ENCODE data around the gene LEPR.

DNA sequence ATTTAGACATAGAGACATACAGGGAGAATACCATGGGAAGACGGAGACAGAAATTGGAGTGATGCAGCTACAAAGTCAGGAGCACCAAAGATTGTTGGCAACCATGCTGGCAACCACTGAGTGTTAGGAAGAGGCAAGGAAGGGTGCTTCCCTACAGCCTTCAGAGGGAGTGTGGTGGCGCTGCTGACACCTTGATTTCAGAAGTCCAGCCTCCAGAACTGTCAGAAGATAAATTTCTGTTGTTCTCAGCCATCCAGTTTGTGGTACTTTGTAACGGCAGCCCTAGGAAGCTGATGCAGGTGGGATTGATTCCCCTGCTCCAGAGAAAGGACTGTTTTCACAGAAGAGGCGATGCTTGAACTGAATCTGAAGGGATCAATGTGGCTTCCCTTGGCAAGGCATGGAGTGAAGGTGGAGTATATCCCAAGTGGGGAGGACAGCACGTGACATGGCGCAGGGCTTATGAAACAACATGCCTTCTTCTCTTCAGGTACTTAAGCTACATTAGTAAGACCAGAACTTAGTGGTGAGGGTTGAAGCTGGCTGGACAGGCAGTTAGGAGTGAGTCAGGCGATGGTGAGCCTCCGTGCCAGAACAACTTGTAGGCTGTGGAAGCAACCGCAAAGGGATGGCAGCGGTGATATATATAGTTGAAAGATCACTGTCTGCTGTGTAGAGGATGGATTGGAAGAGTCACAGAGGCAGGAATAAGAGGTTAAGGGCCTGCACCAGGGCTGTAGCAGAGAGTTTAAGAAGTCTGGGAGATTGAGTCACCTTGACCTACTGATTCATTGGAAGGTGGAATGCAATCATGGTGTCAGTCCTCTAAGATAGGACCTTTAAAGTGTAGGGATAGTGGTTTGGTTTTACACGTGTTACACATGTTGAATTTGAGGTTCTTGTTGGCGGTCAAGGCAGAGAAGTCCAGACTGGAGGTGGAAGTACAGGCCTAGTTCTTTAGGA, 2.1 kb downstream of the LEPR start:
- TF ChIP-seq EP300 (IDR thresholded peaks at IDR 0.05) (no peak), POLR2AphosphoS5 (IDR thresholded peaks at IDR 0.05) (no peak), POLR2A (IDR thresholded peaks at IDR 0.05) (no peak)
